Loucy (cell line): ENCODE data around the gene ACVR1B.

Experiments used
- H2AFZ ChIP-seq: fragments of 200-600 bp; sonication (generic); 2 replicates; pipeline ENCODE4 v1.6.0; 2016; ENCODE audit warnings: antibody characterized with exemption, mild to moderate bottlenecking, low read length, moderate library complexity
- H3F3A ChIP-seq: fragments of 200-600 bp; 2 replicates; pipeline ENCODE4 v1.6.0; 2016; ENCODE audit warnings: antibody characterized with exemption, low read depth, mild to moderate bottlenecking
- H3K27me3 ChIP-seq: fragments of 200-600 bp; sonication (generic); 2 replicates; pipeline ENCODE4 v1.6.1; 2014; ENCODE audit warnings: low read length, mild to moderate bottlenecking; ENCODE audit not compliant: insufficient read depth, poor library complexity, severe bottlenecking
- H3K36me3 ChIP-seq: fragments of 200-600 bp; sonication (generic); 2 replicates; pipeline ENCODE4 v1.6.1; 2016; ENCODE audit warnings: low read length; ENCODE audit not compliant: insufficient read depth
- H3K4me1 ChIP-seq: fragments of 200-600 bp; sonication (generic); 2 replicates; pipeline ENCODE4 v1.5.1; 2014; ENCODE audit warnings: low read length, mild to moderate bottlenecking; ENCODE audit not compliant: insufficient read depth, poor library complexity, severe bottlenecking
- H3K4me2 ChIP-seq: fragments of 200-600 bp; sonication (generic); 2 replicates; pipeline ENCODE4 v1.6.0; 2014; ENCODE audit warnings: antibody characterized with exemption, low read length, low read depth, mild to moderate bottlenecking; ENCODE audit not compliant: poor library complexity, severe bottlenecking
- H3K4me3 ChIP-seq: fragments of 200-600 bp; sonication (generic); 2 replicates; pipeline ENCODE4 v1.5.1; 2014; ENCODE audit warnings: low read length, mild to moderate bottlenecking, mixed read lengths; ENCODE audit not compliant: poor library complexity, severe bottlenecking
- H3K79me2 ChIP-seq: fragments of 200-600 bp; sonication (generic); 2 replicates; pipeline ENCODE4 v1.6.1; 2014; ENCODE audit warnings: low read length; ENCODE audit not compliant: insufficient read depth
- H3K9ac ChIP-seq: fragments of 200-600 bp; sonication (generic); 2 replicates; pipeline ENCODE4 v1.6.0; 2014; ENCODE audit warnings: mild to moderate bottlenecking, low read depth, low read length, moderate library complexity; ENCODE audit not compliant: poor library complexity, severe bottlenecking
- H3K9me2 ChIP-seq: fragments of 200-600 bp; sonication (generic); replicated peaks from 2 replicates; pipeline ENCODE4 v1.6.1; 2016; ENCODE audit warnings: low read depth, low read length, mixed read lengths
- H3K9me3 ChIP-seq: fragments of 200-600 bp; sonication (generic); 2 replicates; pipeline ENCODE4 v1.6.1; 2014; ENCODE audit warnings: mild to moderate bottlenecking, antibody characterized with exemption, low read length, low read depth; ENCODE audit not compliant: insufficient read depth
- H4K20me1 ChIP-seq: fragments of 200-600 bp; sonication (generic); 2 replicates; pipeline ENCODE4 v1.6.0; 2014; ENCODE audit warnings: antibody characterized with exemption, low read length, mild to moderate bottlenecking; ENCODE audit not compliant: insufficient read depth, poor library complexity, severe bottlenecking
- CTCF ChIP-seq: fragments of 200-600 bp; sonication (generic); conservative IDR thresholded peaks from 2 replicates; pipeline ENCODE4 v1.5.1; 2014; ENCODE audit warnings: mild to moderate bottlenecking, antibody characterized with exemption, low read length
- EZH2phosphoT487 ChIP-seq: fragments of 200-600 bp; IDR thresholded peaks from 2 replicates; pipeline ENCODE4 v1.6.1; 2018; ENCODE audit warnings: antibody characterized with exemption, mild to moderate bottlenecking, moderate library complexity, borderline replicate concordance

ACVR1B gene

GRCh38 chr12:52033446-52034140 is 82.1 kb downstream of the ACVR1B start:
- no peaks in the 10 kb centered on the region for H3K9me3 ChIP-seq
- no peaks in the 10 kb centered on the region for H3K36me3 ChIP-seq
- H3K4me2 ChIP-seq: peak overlapping the region; percentile 77
- no peaks in the 10 kb centered on the region for H3K9me2 ChIP-seq
- peaks cover 10% of the 10 kb centered on the region for H3K27me3 ChIP-seq
- H2AFZ ChIP-seq: peak overlapping the region; percentile 77
- peaks cover 17% of the 10 kb centered on the region for H3K4me1 ChIP-seq
- TF ChIP-seq CTCF (no peak), EZH2phosphoT487 (no peak)
- H3K79me2 ChIP-seq: no peaks in the 10 kb centered on the region
- H3K4me3 ChIP-seq: peak overlapping the region; percentile 73
- peaks cover 13% of the 10 kb centered on the region; the same call in 1 of the 2 replicates for H3F3A ChIP-seq
- no peaks in the 10 kb centered on the region for H4K20me1 ChIP-seq
- peak overlapping the region; percentile 46 for H3K9ac ChIP-seq

GRCh38 chr12:52035190-52035589 is 83.7 kb downstream of the ACVR1B start:
- Histone ChIP-seq H3K4me3 (no peak overlapping the region), H4K20me1 (no peaks in the 10 kb centered on the region), H3K36me3 (no peaks in the 10 kb centered on the region), H3K4me2 (no peak overlapping the region), H2AFZ (no peak overlapping the region), H3K9me3 (no peaks in the 10 kb centered on the region), H3K79me2 (no peaks in the 10 kb centered on the region), H3F3A (peaks cover 13% of the 10 kb centered on the region; the same call in 1 of the 2 replicates), H3K9ac (no peak overlapping the region), H3K4me1 (peaks cover 17% of the 10 kb centered on the region), H3K9me2 (no peaks in the 10 kb centered on the region), H3K27me3 (peaks cover 10% of the 10 kb centered on the region)
- no peak for TF ChIP-seq EZH2phosphoT487
- no peak for TF ChIP-seq CTCF

GRCh38 chr12:52035926-52036325 is 84.4 kb downstream of the ACVR1B start:
- TF ChIP-seq CTCF: no peak
- TF ChIP-seq EZH2phosphoT487: no peak
- Histone ChIP-seq H3F3A (peaks cover 13% of the 10 kb centered on the region; the same call in 1 of the 2 replicates), H3K4me2 (peak overlapping the region; percentile 69), H3K36me3 (no peaks in the 10 kb centered on the region), H3K4me1 (peaks cover 17% of the 10 kb centered on the region), H4K20me1 (no peaks in the 10 kb centered on the region), H3K79me2 (no peaks in the 10 kb centered on the region), H2AFZ (no peak overlapping the region), H3K9ac (no peak overlapping the region), H3K9me2 (no peaks in the 10 kb centered on the region), H3K4me3 (no peak overlapping the region), H3K9me3 (no peaks in the 10 kb centered on the region), H3K27me3 (peaks cover 10% of the 10 kb centered on the region)
